ENCODE data around the gene KRTAP5-6. TPM values are rescaled to one million over a fixed set of nuclear protein-coding genes. Genes with fewer than 3 reads are reported as not detected.

KRTAP5-6 gene
- total RNA-seq, 3 donors from 2014 or later = not detected

GRCh38 chr11:1707751-1708150, 10.8 kb downstream of the KRTAP5-6 start:
- ATAC-seq = no peak
- H3K4me3 ChIP-seq = no peak overlapping the region
- no peak for TF ChIP-seq CTCF (IDR thresholded peaks at IDR 0.05)
- no peaks in the 10 kb centered on the region for H3K4me1 ChIP-seq (ENCODE audit: low read depth)
- no peak for DNase-seq
- intact Hi-C loops (cut with DNase I, micrococcal nuclease) = no loop called here
- no peaks in the 10 kb centered on the region for H3K9me3 ChIP-seq
- H3K36me3 ChIP-seq (ENCODE audit: low read depth) = no peaks in the 10 kb centered on the region

- no peak for TF ChIP-seq CTCF (IDR thresholded peaks at IDR 0.05)
- no peak for ATAC-seq
- Histone ChIP-seq H3K36me3 (ENCODE audit: low read depth) (no peaks in the 10 kb centered on the region), H3K4me3 (no peak overlapping the region), H3K4me1 (ENCODE audit: low read depth) (no peaks in the 10 kb centered on the region), H3K9me3 (no peaks in the 10 kb centered on the region)
- intact Hi-C loops (cut with DNase I, micrococcal nuclease) = no loop called here
- peak in 1 of 3 donors; percentile 24 for DNase-seq
These were observed 11.7 kb downstream of the KRTAP5-6 start for GRCh38 chr11:1708716-1709115.

GRCh38 chr11:1714908-1715885, 18.2 kb downstream of the KRTAP5-6 start:
- Histone ChIP-seq H3K4me1 (ENCODE audit: low read depth) (no peaks in the 10 kb centered on the region), H3K36me3 (ENCODE audit: low read depth) (no peaks in the 10 kb centered on the region), H3K9me3 (no peaks in the 10 kb centered on the region), H3K4me3 (no peak overlapping the region)
- intact Hi-C loops (cut with DNase I, micrococcal nuclease) = no loop called here
- no peak for ATAC-seq
- DNase-seq = no peak
- no peak for TF ChIP-seq CTCF (IDR thresholded peaks at IDR 0.05)

GRCh38 chr11:1717745-1718144, 20.8 kb downstream of the KRTAP5-6 start:
- H3K36me3 ChIP-seq (ENCODE audit: low read depth) = no peaks in the 10 kb centered on the region
- no peak for DNase-seq
- TF ChIP-seq CTCF (IDR thresholded peaks at IDR 0.05) = no peak
- no peaks in the 10 kb centered on the region for H3K4me1 ChIP-seq (ENCODE audit: low read depth)
- no peak overlapping the region for H3K4me3 ChIP-seq
- no peaks in the 10 kb centered on the region for H3K9me3 ChIP-seq
- intact Hi-C loops (cut with DNase I, micrococcal nuclease) = no loop called here
- no peak for ATAC-seq

GRCh38 chr11:1718326-1718725, 21.3 kb downstream of the KRTAP5-6 start:
- no peak for TF ChIP-seq CTCF (IDR thresholded peaks at IDR 0.05)
- no peak for ATAC-seq
- no peak for DNase-seq
- no peaks in the 10 kb centered on the region for H3K9me3 ChIP-seq
- no peaks in the 10 kb centered on the region for H3K4me1 ChIP-seq (ENCODE audit: low read depth)
- no peaks in the 10 kb centered on the region for H3K36me3 ChIP-seq (ENCODE audit: low read depth)
- intact Hi-C loops (cut with DNase I, micrococcal nuclease) = no loop called here
- H3K4me3 ChIP-seq = no peak overlapping the region

All from mucosa of descending colon (tissue), 3 donors.